IMR-90 (cell line): ENCODE data around the gene ATP11A. TPM values are rescaled to one million over a fixed set of nuclear protein-coding genes. Genes with fewer than 3 reads are reported as not detected.

ENCODE experiments used
- ATAC-seq: fragments of 200-7000 bp; cut with Tn5 transposase; 2 replicates; pipeline ENCODE4 v1.9.1; 2020; ENCODE audit warnings: low read depth, mild to moderate bottlenecking, moderate library complexity
- BruUV-seq: library from RNA; stranded (reverse); fragments of 400-500 nt; replicated peaks from 2 replicates; lab custom pipeline; 2021; lab: Mats Ljungman, UMichigan
- CTCF ChIA-PET: fragments of 300-600 bp; formaldehyde crosslinking; extraction: SDS; loops from one replicate; lab custom pipeline; 2021; ENCODE audit warnings: antibody characterized with exemption; lab: Yijun Ruan, JAX
- POLR2A ChIA-PET: fragments of 300-600 bp; sonication (Branson Sonifier 250); formaldehyde crosslinking; loops from one replicate; lab custom pipeline; 2022; ENCODE audit warnings: antibody characterized with exemption; ENCODE audit not compliant: unreplicated experiment; lab: Charles Lee
- DNase-seq: peaks from one replicate; pipeline ENCODE4 v3.0.0; 2013
- H2AFZ ChIP-seq: replicated peaks from 2 replicates; pipeline ENCODE3; 2013; ENCODE audit warnings: low read length, mild to moderate bottlenecking; ENCODE audit not compliant: poor library complexity
- H2AK5ac ChIP-seq: 2 replicates; pipeline ENCODE4 v1.6.1; 2013; ENCODE audit warnings: low read depth, low read length, inconsistent platforms
- H2AK9ac ChIP-seq: replicated peaks from 2 replicates; pipeline ENCODE3; 2013; ENCODE audit warnings: mild to moderate bottlenecking, low read depth, low read length, moderate library complexity; ENCODE audit not compliant: poor library complexity
- H2BK120ac ChIP-seq: 2 replicates; pipeline ENCODE4 v1.6.1; 2013; ENCODE audit warnings: low read depth, low read length, inconsistent platforms
- H2BK15ac ChIP-seq: 3 replicates; pipeline ENCODE4 v1.6.1; 2013; ENCODE audit warnings: low read depth, low read length, inconsistent platforms
- H2BK20ac ChIP-seq: 2 replicates; pipeline ENCODE4 v1.6.1; 2013; ENCODE audit warnings: low read depth, mild to moderate bottlenecking, inconsistent platforms, low read length, moderate library complexity
- H2BK5ac ChIP-seq: 2 replicates; pipeline ENCODE4 v1.6.1; 2013; ENCODE audit warnings: mild to moderate bottlenecking, low read depth, low read length, inconsistent platforms; ENCODE audit not compliant: poor library complexity, severe bottlenecking
- H3K14ac ChIP-seq: replicated peaks from 2 replicates; pipeline ENCODE4 v1.6.1; 2013; ENCODE audit warnings: low read depth, low read length, inconsistent platforms
- H3K18ac ChIP-seq: 2 replicates; pipeline ENCODE4 v1.6.1; 2013; ENCODE audit warnings: low read depth, low read length, control low read depth
- H3K23ac ChIP-seq: 2 replicates; pipeline ENCODE4 v1.6.1; 2013; ENCODE audit warnings: low read depth, low read length, inconsistent platforms
- H3K27ac ChIP-seq: 2 replicates; pipeline ENCODE4 v1.5.1; 2013; ENCODE audit warnings: mild to moderate bottlenecking, control low read depth, low read length; ENCODE audit not compliant: insufficient read depth
- H3K27me3 ChIP-seq: 2 replicates; pipeline ENCODE4 v1.6.1; 2013; ENCODE audit warnings: low read length; ENCODE audit not compliant: control insufficient read depth, insufficient read depth
- H3K36me3 ChIP-seq: 2 replicates; pipeline ENCODE4 v1.6.1; 2013; ENCODE audit warnings: low read length, mixed read lengths; ENCODE audit not compliant: control insufficient read depth, insufficient read depth
- H3K4ac ChIP-seq: 2 replicates; pipeline ENCODE4 v1.6.1; 2013; ENCODE audit warnings: low read depth, low read length, inconsistent platforms
- H3K4me1 ChIP-seq: 2 replicates; pipeline ENCODE4 v1.6.1; 2013; ENCODE audit warnings: low read length, mixed read lengths; ENCODE audit not compliant: control insufficient read depth, insufficient read depth
- H3K4me2 ChIP-seq: 2 replicates; pipeline ENCODE4 v1.6.1; 2013; ENCODE audit warnings: low read depth, mild to moderate bottlenecking, control low read depth, low read length, moderate library complexity
- H3K4me3 ChIP-seq: 2 replicates; pipeline ENCODE4 v1.5.1; 2013; ENCODE audit warnings: low read depth, mild to moderate bottlenecking, control low read depth, low read length, moderate library complexity; ENCODE audit not compliant: insufficient read depth
- H3K56ac ChIP-seq: 2 replicates; pipeline ENCODE4 v1.6.1; 2013; ENCODE audit warnings: low read length, inconsistent platforms; ENCODE audit not compliant: insufficient read depth; ENCODE audit errors: extremely low read depth
- H3K79me1 ChIP-seq, 2 experiments: 2 replicates each; pipeline ENCODE4 v1.6.1; 2013; ENCODE audit warnings: low read length in 2 of 2, inconsistent platforms in 1 of 2, low read depth in 1 of 2
- H3K9ac ChIP-seq: 2 replicates; pipeline ENCODE4 v1.6.1; 2013; ENCODE audit warnings: low read depth, low read length, control low read depth
- H3K9me1 ChIP-seq: 2 replicates; pipeline ENCODE4 v1.6.1; 2013; ENCODE audit warnings: low read length, inconsistent platforms; ENCODE audit not compliant: insufficient read depth
- H3K9me3 ChIP-seq: 2 replicates; pipeline ENCODE4 v1.6.1; 2013; ENCODE audit warnings: low read length; ENCODE audit not compliant: control insufficient read depth, insufficient read depth
- H4K20me1 ChIP-seq: 2 replicates; pipeline ENCODE4 v1.6.1; 2013; ENCODE audit warnings: low read length, inconsistent platforms; ENCODE audit not compliant: insufficient read depth
- H4K5ac ChIP-seq: 2 replicates; pipeline ENCODE4 v1.6.1; 2013; ENCODE audit warnings: mild to moderate bottlenecking, low read depth, low read length, control low read depth
- H4K8ac ChIP-seq, 2 experiments: 2 replicates each; pipeline ENCODE4 v1.6.1; 2013; ENCODE audit warnings: low read depth in 2 of 2, low read length in 2 of 2, control low read depth in 1 of 2, inconsistent platforms in 1 of 2
- H4K91ac ChIP-seq: 2 replicates; pipeline ENCODE4 v1.6.1; 2013; ENCODE audit warnings: low read depth, low read length, inconsistent platforms; ENCODE audit not compliant: insufficient read depth
- CEBPB ChIP-seq: IDR thresholded peaks from 2 replicates; pipeline ENCODE4 v1.6.1; 2012; ENCODE audit warnings: low read depth, low read length, improper control_type of control experiment
- CHD1 ChIP-seq: IDR thresholded peaks from 2 replicates; pipeline ENCODE4 v1.6.1; 2012; ENCODE audit warnings: low read depth, low read length, improper control_type of control experiment
- FOS ChIP-seq: fragments of 150-350 bp; IDR thresholded peaks from 2 replicates; pipeline ENCODE4 v1.6.1; 2016; ENCODE audit warnings: low read depth, low read length
- MAFK ChIP-seq: IDR thresholded peaks from 2 replicates; pipeline ENCODE4 v1.6.1; 2012; ENCODE audit warnings: low read depth, low read length, improper control_type of control experiment
- MAZ ChIP-seq: IDR thresholded peaks from 2 replicates; pipeline ENCODE4 v1.6.1; 2012; ENCODE audit warnings: low read depth, mild to moderate bottlenecking, low read length, improper control_type of control experiment, moderate library complexity, borderline replicate concordance
- MXI1 ChIP-seq: IDR thresholded peaks from 2 replicates; pipeline ENCODE4 v1.6.1; 2012; ENCODE audit warnings: low read depth, mild to moderate bottlenecking, low read length, moderate library complexity, borderline replicate concordance
- NFE2L2 ChIP-seq: fragments of 150-350 bp; IDR thresholded peaks from 2 replicates; pipeline ENCODE4 v1.6.1; 2016; ENCODE audit warnings: low read depth, mild to moderate bottlenecking, low read length
- POLR2A ChIP-seq: IDR thresholded peaks from 2 replicates; pipeline ENCODE4 v1.6.1; 2012; ENCODE audit warnings: mild to moderate bottlenecking, low read depth, low read length
- RAD21 ChIP-seq: IDR thresholded peaks from 2 replicates; pipeline ENCODE4 v1.6.1; 2012; ENCODE audit warnings: low read length, improper control_type of control experiment
- RCOR1 ChIP-seq: IDR thresholded peaks from 2 replicates; pipeline ENCODE4 v1.6.1; 2012; ENCODE audit warnings: mild to moderate bottlenecking, low read length, improper control_type of control experiment; ENCODE audit not compliant: insufficient replicate concordance
- RFX5 ChIP-seq: IDR thresholded peaks from 2 replicates; pipeline ENCODE4 v1.8.0; 2012; ENCODE audit warnings: low read depth, mild to moderate bottlenecking, low read length, moderate library complexity
- WGBS, 2 experiments: methylation state at CpG; one replicate each; pipeline versions ENCODE4 v1.1.5 to v1.1.7; 2013; ENCODE audit warnings: missing lambda C conversion rate in 2 of 2; ENCODE audit not compliant: insufficient read length in 1 of 2; ENCODE audit errors: extremely low coverage in 2 of 2; 5-methylcytosine and 5-hydroxymethylcytosine counted together
- dilution Hi-C: fragments of 300-500 bp; cut with HindIII; formaldehyde crosslinking; loops from one replicate; pipeline ENCODE4 v1.14.3; 2018; ENCODE audit warnings: low sequenced_read_pairs; ENCODE audit not compliant: unreplicated experiment
- in situ Hi-C: fragments of 300-500 bp; cut with MboI; formaldehyde crosslinking; loops from 3 replicates; pipeline ENCODE4 v1.14.3; 2019; ENCODE audit warnings: low sequenced_read_pairs, inconsistent platforms, mixed read lengths
- intact Hi-C: fragments of 100-400 bp; cut with micrococcal nuclease; formaldehyde crosslinking; loops from 2 replicates; pipeline ENCODE4 v1.10.0; 2022
- polyA plus RNA-seq, 3 experiments: library from polyadenylated mRNA; depleted of rRNA; stranded (reverse); fragments of >200 nt; gene quantifications; 2 replicates each; pipeline ENCODE4 v1.2.3, GENCODE V29; 2012; ENCODE audit warnings: low replicate concordance in 1 of 3
- total RNA-seq: library from RNA; depleted of rRNA; stranded (reverse); fragments of >200 nt; gene quantifications from 2 replicates; pipeline ENCODE4 v1.2.3, GENCODE V29; 2012
- TF ChIP-seq, protein P1 (sequence below): fragments of 150-350 bp; IDR thresholded peaks from 2 replicates; pipeline ENCODE4 v1.6.1; 2016; ENCODE audit warnings: low read depth, mild to moderate bottlenecking, low read length, moderate library complexity, borderline replicate concordance

Gene ATP11A
- total and polyA plus RNA-seq, 2 of the 4 experiments (the other 2 are of a cell fraction): 8.4 to 12.0 TPM

DNA sequence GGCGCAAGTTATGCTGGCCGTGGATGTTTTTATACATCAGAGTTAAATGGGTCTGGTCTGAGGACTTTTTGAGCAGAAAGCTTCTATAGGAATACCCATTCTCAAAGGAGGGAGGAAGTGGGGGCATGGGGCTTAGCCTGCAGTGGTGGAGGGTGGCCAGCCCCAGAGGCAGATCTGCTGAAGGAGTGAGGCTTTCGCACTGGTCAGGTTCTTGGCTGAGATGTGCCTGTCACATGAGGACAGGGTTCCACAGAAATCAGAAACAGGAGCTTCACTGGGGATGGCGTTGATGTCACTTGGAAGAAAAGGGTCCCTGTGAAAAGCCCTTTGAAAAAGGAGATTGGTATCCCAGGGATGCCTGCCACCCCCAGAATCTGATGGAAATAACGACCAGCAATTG, 178.5 kb downstream of the ATP11A start:
- Histone ChIP-seq H3K14ac (no peak overlapping the region), H3K23ac (no peak overlapping the region), H4K8ac (no peak overlapping the region), H3K9ac (no peak overlapping the region), H2AK9ac (no peak overlapping the region), H2BK20ac (no peak overlapping the region), H3K27ac (no peak overlapping the region), H2AK5ac (no peak overlapping the region), H2BK120ac (no peak overlapping the region), H3K9me3 (no peaks in the 10 kb centered on the region), H2BK5ac (no peak overlapping the region), H3K4me3 (no peak overlapping the region), H3K9me1 (no peaks in the 10 kb centered on the region), H4K91ac (no peak overlapping the region), H3K4me1 (no peaks in the 10 kb centered on the region), H3K56ac (no peak overlapping the region), H3K36me3 (peaks cover 10% of the 10 kb centered on the region; the same call in 1 of the 2 replicates), H2BK15ac (no peak overlapping the region), H4K20me1 (no peaks in the 10 kb centered on the region), H3K27me3 (no peaks in the 10 kb centered on the region), H2AFZ (no peak overlapping the region), H3K4me2 (no peak overlapping the region), H4K5ac (no peak overlapping the region), H3K79me1 (no peaks in the 10 kb centered on the region), H3K4ac (no peak overlapping the region), H3K18ac (no peak overlapping the region)
- intact Hi-C loops (no loop called here), in situ Hi-C loops (no loop called here), dilution Hi-C loops (no loop called here)
- POLR2A ChIA-PET: no interaction called here
- CTCF ChIA-PET: no interaction called here
- 87% methylated on average over 4 of the region's 5 CpGs; no CpG with 5 or more reads in 1 of the 2 experiments for WGBS, 2 experiments
- no TSS peak for BruUV-seq
- no peak for ATAC-seq
- no peak for DNase-seq
- TF ChIP-seq, protein P1, sequence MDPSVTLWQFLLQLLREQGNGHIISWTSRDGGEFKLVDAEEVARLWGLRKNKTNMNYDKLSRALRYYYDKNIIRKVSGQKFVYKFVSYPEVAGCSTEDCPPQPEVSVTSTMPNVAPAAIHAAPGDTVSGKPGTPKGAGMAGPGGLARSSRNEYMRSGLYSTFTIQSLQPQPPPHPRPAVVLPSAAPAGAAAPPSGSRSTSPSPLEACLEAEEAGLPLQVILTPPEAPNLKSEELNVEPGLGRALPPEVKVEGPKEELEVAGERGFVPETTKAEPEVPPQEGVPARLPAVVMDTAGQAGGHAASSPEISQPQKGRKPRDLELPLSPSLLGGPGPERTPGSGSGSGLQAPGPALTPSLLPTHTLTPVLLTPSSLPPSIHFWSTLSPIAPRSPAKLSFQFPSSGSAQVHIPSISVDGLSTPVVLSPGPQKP: no peak
- TF ChIP-seq RAD21 (no peak), CHD1 (no peak), MAZ (no peak), POLR2A (no peak), CEBPB (no peak), FOS (no peak), NFE2L2 (no peak), RFX5 (no peak), RCOR1 (no peak), MAFK (no peak), MXI1 (no peak)
